Adrenal gland (tissue), 12 donors: ENCODE results near the gene ADGRB3. TPM values are rescaled to one million over a fixed set of nuclear protein-coding genes. Genes with fewer than 3 reads are reported as not detected.

Source experiments
- DNase-seq, 7 donors: peaks; one replicate each; pipeline ENCODE4 v3.0.0-alpha.2; 2019 to 2020
- H3K27ac ChIP-seq, 5 donors: fragments of 200-600 bp; sonication (generic) in 4 of 5; 1 replicate in 3 of 5; 2 replicates in 2 of 5; pipeline versions ENCODE4 v1.5.1 to v1.8.0; 2016 to 2020; ENCODE audit warnings: mild to moderate bottlenecking in 1 of 5
- H3K27me3 ChIP-seq: fragments of 200-600 bp; 2 replicates; pipeline ENCODE4 v1.8.0; 2021
- H3K36me3 ChIP-seq, 2 donors: fragments of 200-600 bp; replicated peaks in 1 of 2; 1 replicate in 1 of 2; 2 replicates in 1 of 2; pipeline versions ENCODE4 v1.5.1 to v1.8.0; 2018 to 2022
- H3K4me1 ChIP-seq, 2 donors: fragments of 200-600 bp; replicated peaks in 1 of 2; 1 replicate in 1 of 2; 2 replicates in 1 of 2; pipeline versions ENCODE4 v1.5.1 to v1.8.0; 2018 to 2021
- H3K4me3 ChIP-seq, 4 donors: fragments of 200-600 bp; sonication (generic) in 3 of 4; one replicate each; pipeline ENCODE4 v1.5.1; 2016 to 2018
- H3K9me3 ChIP-seq, 3 donors: fragments of 200-600 bp; sonication (generic) in 1 of 3; replicated peaks in 1 of 3; 1 replicate in 2 of 3; 2 replicates in 1 of 3; pipeline versions ENCODE4 v1.5.1 to v1.8.0; 2016 to 2021
- POLR2A ChIP-seq, 2 donors: fragments of 450-650 bp; IDR thresholded peaks; one replicate each; pipeline ENCODE4 v1.6.1; 2017; ENCODE audit warnings: antibody characterized with exemption in 2 of 2, mild to moderate bottlenecking in 2 of 2, moderate library complexity in 1 of 2
- WGBS, 4 donors: extraction: QIAGEN DNeasy Blood & Tissue Kit in 2 of 4; methylation state at CpG; one replicate each; pipeline versions ENCODE4 v1.1.5 to v1.1.7; 2013 to 2017; 5-methylcytosine and 5-hydroxymethylcytosine counted together
- intact Hi-C, 2 donors: fragments of 100-400 bp; cut with DNase I; formaldehyde crosslinking; loops; one replicate each; pipeline versions ENCODE4 v1.14.1 to v1.15.0; 2022 to 2023
- polyA plus RNA-seq, 3 donors: library from polyadenylated mRNA; stranded (reverse); fragments of 200-250 nt in 2 of 3; fragments of 350-450 nt in 1 of 3; fragmentation: Illumina TruSeq in 1 of 3; extraction: RNeasy Lipid Tissue Mini Kit (QIAGEN cat#74804) in 1 of 3; gene quantifications; one replicate each; pipeline ENCODE4 v1.2.3, GENCODE V29; 2013 to 2014
- total RNA-seq, 9 donors: library from RNA; depleted of rRNA in 4 of 9; stranded (reverse); fragments of >200 nt in 4 of 9; fragments of 120-200 nt in 1 of 9; fragmentation: NEBNext Ultra II Directional in 1 of 9; extraction: Animal tissue kit (Norgen Biotek cat#: 25700) in 1 of 9; gene quantifications; one replicate each; pipeline versions ENCODE4 v1.1.0 to v1.2.4, GENCODE V29; 2013 to 2023
- TF ChIP-seq, protein P1 (sequence below), 6 experiments: fragments of 450-650 bp in 4 of 6; fragments of 200-600 bp in 2 of 6; sonication (generic) in 1 of 6; IDR thresholded peaks; 1 replicate in 5 of 6; 2 replicates in 1 of 6; pipeline versions ENCODE4 v1.5.1 to v1.8.0; 2016 to 2021; ENCODE audit warnings: antibody characterized with exemption in 6 of 6, mild to moderate bottlenecking in 2 of 6, moderate library complexity in 1 of 6
- donor health status: healthy with polysubstance abuse.
- donor health status: Bipolar disorder and iron deficiency.
- donor health status: DM: yes; HTN: yes; CAD: no.
- donor health status: DM: no; HTN: no; CAD: no.
- donor health status: DM: no; HTN: no; CAD: no.
- donor health status: DM: yes; HTN: yes; CAD: no.

ADGRB3 gene
- total and polyA plus RNA-seq, 12 donors, result 1.3 to 9.0 (median 3.1) TPM

DNA sequence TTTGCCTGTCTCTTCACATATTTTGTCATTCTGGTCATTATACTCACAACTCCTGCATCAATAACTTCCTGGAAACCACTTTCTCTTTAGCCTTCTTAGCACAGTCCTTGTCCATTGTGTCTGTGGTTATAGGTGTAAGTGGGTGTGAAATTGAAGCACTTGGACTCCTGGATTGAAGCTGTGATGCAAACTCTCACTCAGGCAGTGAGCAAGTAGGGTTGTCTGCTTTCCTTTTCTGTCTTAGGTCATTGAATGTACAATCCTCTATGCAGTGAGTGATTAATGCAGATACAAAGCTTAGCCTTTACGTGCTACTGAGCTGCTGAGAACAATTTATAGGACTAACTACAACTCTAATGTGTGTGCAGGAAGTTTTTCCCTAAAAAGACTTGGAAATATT is 54.8 kb downstream of the ADGRB3 start:
- Histone ChIP-seq H3K4me1 (no peaks in the 10 kb centered on the region), H3K27me3 (no peaks in the 10 kb centered on the region), H3K36me3 (no peaks in the 10 kb centered on the region), H3K27ac (no peak overlapping the region), H3K9me3 (no peaks in the 10 kb centered on the region), H3K4me3 (no peak overlapping the region)
- WGBS, 4 donors, result 67 to 82% (median 72%) methylated on average over 1 of the region's 1 CpG
- intact Hi-C loops, result no loop called here
- no peak for DNase-seq
- no peak for TF ChIP-seq POLR2A (IDR thresholded peaks at IDR 0.05)
- TF ChIP-seq, protein P1, sequence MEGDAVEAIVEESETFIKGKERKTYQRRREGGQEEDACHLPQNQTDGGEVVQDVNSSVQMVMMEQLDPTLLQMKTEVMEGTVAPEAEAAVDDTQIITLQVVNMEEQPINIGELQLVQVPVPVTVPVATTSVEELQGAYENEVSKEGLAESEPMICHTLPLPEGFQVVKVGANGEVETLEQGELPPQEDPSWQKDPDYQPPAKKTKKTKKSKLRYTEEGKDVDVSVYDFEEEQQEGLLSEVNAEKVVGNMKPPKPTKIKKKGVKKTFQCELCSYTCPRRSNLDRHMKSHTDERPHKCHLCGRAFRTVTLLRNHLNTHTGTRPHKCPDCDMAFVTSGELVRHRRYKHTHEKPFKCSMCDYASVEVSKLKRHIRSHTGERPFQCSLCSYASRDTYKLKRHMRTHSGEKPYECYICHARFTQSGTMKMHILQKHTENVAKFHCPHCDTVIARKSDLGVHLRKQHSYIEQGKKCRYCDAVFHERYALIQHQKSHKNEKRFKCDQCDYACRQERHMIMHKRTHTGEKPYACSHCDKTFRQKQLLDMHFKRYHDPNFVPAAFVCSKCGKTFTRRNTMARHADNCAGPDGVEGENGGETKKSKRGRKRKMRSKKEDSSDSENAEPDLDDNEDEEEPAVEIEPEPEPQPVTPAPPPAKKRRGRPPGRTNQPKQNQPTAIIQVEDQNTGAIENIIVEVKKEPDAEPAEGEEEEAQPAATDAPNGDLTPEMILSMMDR (IDR thresholded peaks at IDR 0.05), result no peak

DNA sequence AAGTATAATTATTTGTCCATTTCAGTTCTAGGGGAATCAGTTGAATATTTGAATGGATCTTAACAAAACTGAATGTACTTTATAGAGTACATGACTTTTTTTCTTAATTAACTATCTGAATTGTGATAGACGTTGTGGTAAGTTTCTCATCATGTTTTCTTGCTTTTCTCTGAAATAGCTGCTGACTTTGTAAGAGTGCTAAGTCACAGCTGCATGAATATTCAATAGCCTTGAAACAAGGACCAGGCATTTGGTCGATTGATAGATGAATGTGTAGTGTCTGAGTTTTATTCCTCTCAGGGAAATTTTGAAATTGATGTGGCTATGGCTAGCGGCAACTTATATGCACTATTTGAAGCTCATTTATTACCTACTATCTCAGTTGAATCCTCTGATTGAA is 56.0 kb downstream of the ADGRB3 start:
- Histone ChIP-seq H3K9me3 (no peaks in the 10 kb centered on the region), H3K27ac (no peak overlapping the region), H3K4me3 (no peak overlapping the region), H3K4me1 (no peaks in the 10 kb centered on the region), H3K27me3 (no peaks in the 10 kb centered on the region), H3K36me3 (no peaks in the 10 kb centered on the region)
- TF ChIP-seq, protein P1 (IDR thresholded peaks at IDR 0.05), result no peak
- no peak for TF ChIP-seq POLR2A (IDR thresholded peaks at IDR 0.05)
- intact Hi-C loops, result no loop called here
- no peak for DNase-seq
- WGBS, 4 donors, result 52 to 58% (median 55%) methylated on average over 3 of the region's 3 CpGs

DNA sequence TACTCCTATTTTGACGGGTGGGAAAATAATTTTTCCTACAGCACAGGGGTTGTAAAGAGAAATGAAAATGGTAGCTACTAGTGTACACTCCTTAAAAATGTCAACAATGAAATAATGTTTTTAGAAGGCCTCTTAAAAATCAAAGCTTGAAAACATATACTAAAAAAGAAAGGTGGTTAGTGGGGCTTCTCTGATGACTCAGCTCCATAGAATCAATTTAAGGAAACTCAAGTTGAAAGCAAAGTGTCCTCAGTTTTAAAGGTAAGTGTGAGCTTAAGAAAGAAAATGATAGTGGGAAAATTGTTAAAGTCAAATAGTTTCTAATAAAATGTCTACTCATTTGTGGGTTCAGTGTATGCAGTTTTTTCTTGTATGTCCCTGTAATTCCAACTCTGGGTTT is 58.2 kb downstream of the ADGRB3 start:
- H3K4me3 ChIP-seq, result no peak overlapping the region
- DNase-seq, result no peak
- no peaks in the 10 kb centered on the region for H3K27me3 ChIP-seq
- H3K9me3 ChIP-seq, result no peaks in the 10 kb centered on the region
- intact Hi-C loops, result no loop called here
- TF ChIP-seq, protein P1 (IDR thresholded peaks at IDR 0.05), result no peak
- TF ChIP-seq POLR2A (IDR thresholded peaks at IDR 0.05), result no peak
- peaks cover 0 to 5% of the 10 kb centered on the region in 2 donors for H3K4me1 ChIP-seq
- H3K36me3 ChIP-seq, result no peaks in the 10 kb centered on the region
- WGBS, 4 donors, result 81 to 89% (median 86%) methylated on average over 1 of the region's 1 CpG
- no peak overlapping the region for H3K27ac ChIP-seq

- intact Hi-C loops, result no loop called here
- WGBS, 4 donors, result 80 to 94% (median 86%) methylated on average over 4 of the region's 4 CpGs
- no peaks in the 10 kb centered on the region for H3K9me3 ChIP-seq
- DNase-seq, result no peak
- TF ChIP-seq POLR2A (IDR thresholded peaks at IDR 0.05), result no peak
- TF ChIP-seq, protein P1 (IDR thresholded peaks at IDR 0.05), result no peak
- no peak overlapping the region for H3K27ac ChIP-seq
- peaks cover 0 to 5% of the 10 kb centered on the region in 2 donors for H3K4me1 ChIP-seq
- no peaks in the 10 kb centered on the region for H3K36me3 ChIP-seq
- H3K4me3 ChIP-seq, result no peak overlapping the region
- no peaks in the 10 kb centered on the region for H3K27me3 ChIP-seq
Observed at GRCh38 chr6:68695403-68695802, 60.3 kb downstream of the ADGRB3 start.
